K562 (cell line): ENCODE results near the gene FAM227A. TPM values are rescaled to one million over a fixed set of nuclear protein-coding genes. Genes with fewer than 3 reads are reported as not detected.

ENCODE experiments used
- BRD9 ChIP-seq: fragments of 450-650 bp; IDR thresholded peaks from 2 replicates; pipeline ENCODE4 v1.6.1; 2018; ENCODE audit warnings: low read depth; ENCODE audit not compliant: partially characterized antibody
- CTCFL ChIP-seq: IDR thresholded peaks from 2 replicates; pipeline ENCODE4 v1.6.1; 2011; ENCODE audit warnings: borderline replicate concordance, low read depth, mild to moderate bottlenecking, moderate library complexity, low read length; ENCODE audit not compliant: insufficient read depth, poor library complexity, severe bottlenecking
- E2F6 ChIP-seq, 2 experiments: IDR thresholded peaks; 2 replicates each; pipeline ENCODE4 v1.6.1; 2011; ENCODE audit warnings: borderline replicate concordance in 1 of 2, control low read depth in 1 of 2, low read depth in 1 of 2, low read length in 1 of 2, mild to moderate bottlenecking in 1 of 2, mixed read lengths in 1 of 2, moderate library complexity in 1 of 2; ENCODE audit not compliant: insufficient read depth in 1 of 2, insufficient read length in 1 of 2, poor library complexity in 1 of 2, severe bottlenecking in 1 of 2; ENCODE audit errors: extremely low read depth in 1 of 2
- EHMT2 ChIP-seq: fragments of 450-650 bp; IDR thresholded peaks from 2 replicates; pipeline ENCODE4 v1.6.1; 2018; ENCODE audit warnings: antibody characterized with exemption
- ERF ChIP-seq: fragments of 450-650 bp; formaldehyde crosslinking; IDR thresholded peaks from 2 replicates; pipeline ENCODE4 v1.4.0; 2020; ENCODE audit warnings: mild to moderate bottlenecking, mixed read lengths
- HNRNPLL ChIP-seq: fragments of 200-400 bp; formaldehyde crosslinking; IDR thresholded peaks from 2 replicates; pipeline ENCODE4 v1.6.1; 2017; ENCODE audit warnings: low read length, low read depth, mild to moderate bottlenecking; ENCODE audit not compliant: poor library complexity, severe bottlenecking
- MAZ ChIP-seq, 2 experiments: fragments of 450-650 bp in 1 of 2; sonication (generic) in 1 of 2; formaldehyde crosslinking; IDR thresholded peaks in 1 of 2; conservative IDR thresholded peaks in 1 of 2; 2 replicates each; pipeline versions ENCODE4 v1.4.0 to v1.5.0; 2020; ENCODE audit warnings: mild to moderate bottlenecking in 1 of 2, missing genetic modification reagents in 1 of 2
- MCM3 ChIP-seq: fragments of 450-650 bp; IDR thresholded peaks from 2 replicates; pipeline ENCODE4 v1.6.1; 2016
- PHF20 ChIP-seq: fragments of 450-650 bp; IDR thresholded peaks from 2 replicates; pipeline ENCODE4 v1.6.1; 2018; ENCODE audit not compliant: partially characterized antibody
- PKNOX1 ChIP-seq: fragments of 450-650 bp; IDR thresholded peaks from 2 replicates; pipeline ENCODE4 v1.6.1; 2016
- POLR2G ChIP-seq: fragments of 200-400 bp; formaldehyde crosslinking; IDR thresholded peaks from 2 replicates; pipeline ENCODE4 v1.6.1; 2017; ENCODE audit warnings: low read depth, mild to moderate bottlenecking, antibody characterized with exemption, low read length, moderate library complexity
- RAD51 ChIP-seq: fragments of 450-650 bp; IDR thresholded peaks from 2 replicates; pipeline ENCODE4 v1.7.1; 2016; ENCODE audit warnings: low read depth, mild to moderate bottlenecking, borderline replicate concordance
- RBM22 ChIP-seq: fragments of 200-400 bp; formaldehyde crosslinking; IDR thresholded peaks from 2 replicates; pipeline ENCODE4 v1.6.1; 2018; ENCODE audit warnings: low read length, low read depth; ENCODE audit not compliant: poor library complexity, severe bottlenecking
- RBM25 ChIP-seq: fragments of 200-400 bp; formaldehyde crosslinking; IDR thresholded peaks from 2 replicates; pipeline ENCODE4 v1.6.1; 2018; ENCODE audit warnings: low read length, low read depth, moderate library complexity; ENCODE audit not compliant: severe bottlenecking
- SREBF2 ChIP-seq: sonication (generic); formaldehyde crosslinking; IDR thresholded peaks from 2 replicates; pipeline ENCODE4 v1.4.0; 2020; ENCODE audit warnings: mild to moderate bottlenecking, missing genetic modification reagents
- TOE1 ChIP-seq, 2 experiments: fragments of 450-650 bp in 1 of 2; sonication (generic) in 1 of 2; formaldehyde crosslinking in 1 of 2; IDR thresholded peaks; 2 replicates each; pipeline versions ENCODE4 v1.7.1 to v1.8.0; 2016 to 2022; ENCODE audit warnings: borderline replicate concordance in 2 of 2, mild to moderate bottlenecking in 2 of 2, antibody characterized with exemption in 1 of 2, inconsistent platforms in 1 of 2, low read depth in 1 of 2, missing genetic modification reagents in 1 of 2, moderate library complexity in 1 of 2
- ZFPM2 ChIP-seq: fragments of 250-450 bp; sonication (Bioruptor Pico); IDR thresholded peaks from 2 replicates; pipeline ENCODE4 v1.5.1; 2022; ENCODE audit warnings: mild to moderate bottlenecking
- ZKSCAN1 ChIP-seq: fragments of 150-350 bp; IDR thresholded peaks from 2 replicates; pipeline ENCODE4 v1.6.1; 2016; ENCODE audit warnings: low read depth, low read length
- ZNF699 ChIP-seq: fragments of 250-450 bp; sonication (Bioruptor Pico); IDR thresholded peaks from 2 replicates; pipeline ENCODE4 v1.8.0; 2021; ENCODE audit warnings: mild to moderate bottlenecking, moderate library complexity; ENCODE audit not compliant: insufficient replicate concordance
- polyA plus RNA-seq, 8 experiments: library from polyadenylated mRNA; depleted of rRNA in 4 of 8; stranded (reverse) in 5 of 8; unstranded in 3 of 8; fragments of >200 nt; fragmentation: Nextera tagmentation in 2 of 8; fragmentation: Illumina TruSeq in 1 of 8; extraction: Ambion mirVana in 2 of 8; extraction: Trizol in 1 of 8; gene quantifications; 2 replicates each; pipeline versions ENCODE4 v1.2.1 to v1.2.3, GENCODE V29; 2011 to 2014; ENCODE audit warnings: inconsistent platforms in 1 of 8, missing spikeins in 1 of 8
- total RNA-seq, 7 experiments: library from RNA; depleted of rRNA in 6 of 7; stranded (reverse); fragments of >200 nt in 6 of 7; fragmentation: Illumina TruSeq in 2 of 7; extraction: Trizol in 2 of 7; gene quantifications; 2 replicates each; pipeline versions ENCODE4 v1.2.1 to v1.2.3, GENCODE V29; 2011 to 2021; ENCODE audit warnings: low replicate concordance in 1 of 7
- TF ChIP-seq, protein P1 (sequence below): fragments of 450-650 bp; IDR thresholded peaks from 2 replicates; pipeline ENCODE4 v1.6.1; 2016; ENCODE audit warnings: borderline replicate concordance

Gene FAM227A
- total and polyA plus RNA-seq, 9 of the 15 experiments (the other 6 are each of a cell fraction or from before 2014, with no cell fraction given) = 0.10 to 2.2 (median 0.83) TPM

GRCh38 chr22:38681582-38682335 lies 25.6 kb upstream of the FAM227A start, which contains the start of gene TOMM22 (continued):
- TF ChIP-seq, protein P1, sequence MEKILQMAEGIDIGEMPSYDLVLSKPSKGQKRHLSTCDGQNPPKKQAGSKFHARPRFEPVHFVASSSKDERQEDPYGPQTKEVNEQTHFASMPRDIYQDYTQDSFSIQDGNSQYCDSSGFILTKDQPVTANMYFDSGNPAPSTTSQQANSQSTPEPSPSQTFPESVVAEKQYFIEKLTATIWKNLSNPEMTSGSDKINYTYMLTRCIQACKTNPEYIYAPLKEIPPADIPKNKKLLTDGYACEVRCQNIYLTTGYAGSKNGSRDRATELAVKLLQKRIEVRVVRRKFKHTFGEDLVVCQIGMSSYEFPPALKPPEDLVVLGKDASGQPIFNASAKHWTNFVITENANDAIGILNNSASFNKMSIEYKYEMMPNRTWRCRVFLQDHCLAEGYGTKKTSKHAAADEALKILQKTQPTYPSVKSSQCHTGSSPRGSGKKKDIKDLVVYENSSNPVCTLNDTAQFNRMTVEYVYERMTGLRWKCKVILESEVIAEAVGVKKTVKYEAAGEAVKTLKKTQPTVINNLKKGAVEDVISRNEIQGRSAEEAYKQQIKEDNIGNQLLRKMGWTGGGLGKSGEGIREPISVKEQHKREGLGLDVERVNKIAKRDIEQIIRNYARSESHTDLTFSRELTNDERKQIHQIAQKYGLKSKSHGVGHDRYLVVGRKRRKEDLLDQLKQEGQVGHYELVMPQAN = peak; percentile 98
- TF ChIP-seq BRD9 = no peak
- TF ChIP-seq RBM22 = peak; percentile 31
- TF ChIP-seq EHMT2 = no peak
- TF ChIP-seq RAD51 = no peak
- peak; percentile 97 for TF ChIP-seq POLR2G
- TF ChIP-seq ERF (CRISPR knock-in tag) = no peak
- TF ChIP-seq SREBF2 (CRISPR knock-in tag) = no peak
- peak; percentile 17 to 35 for TF ChIP-seq E2F6 (IDR thresholded peaks at IDR 0.05; ENCODE audit: borderline replicate concordance in 1 of 2, extremely low read depth in 1 of 2, insufficient read depth in 1 of 2, insufficient read length in 1 of 2, low read depth in 1 of 2, low read length in 1 of 2, poor library complexity in 1 of 2, severe bottlenecking in 1 of 2)
- peak; percentile 58; the same call in 1 of the 2 replicates for TF ChIP-seq PKNOX1
- TF ChIP-seq CTCFL = peak; percentile 87
- no peak for TF ChIP-seq ZFPM2 (CRISPR knock-in tag)
- TF ChIP-seq ZKSCAN1 = 0 out of 2 replicates have a peak, but pooled peaks have one; percentile 15
- peak; percentile 41 for TF ChIP-seq HNRNPLL
- TF ChIP-seq ZNF699 (CRISPR knock-in tag) = no peak
- peak; percentile 69 for TF ChIP-seq TOE1 (IDR thresholded peaks at IDR 0.05; ENCODE audit: borderline replicate concordance)
- TF ChIP-seq TOE1 (CRISPR knock-in tag; IDR thresholded peaks at IDR 0.05; ENCODE audit: borderline replicate concordance, low read depth) = no peak
- no peak for TF ChIP-seq MCM3
- peak; percentile 54 to 74; a peak in 3 of 4 replicates for TF ChIP-seq MAZ (CRISPR knock-in tag; conservative IDR thresholded peaks at IDR 0.05 in 1 of 2, IDR thresholded peaks at IDR 0.05 in 1 of 2)
- TF ChIP-seq PHF20 = peak; percentile 96
- no peak for TF ChIP-seq RBM25
